Left ventricle myocardium inferior (tissue), 1 donor: Measurements from ENCODE around the gene ELMO1. TPM values are rescaled to one million over a fixed set of nuclear protein-coding genes. Genes with fewer than 3 reads are reported as not detected.

Experiments used
- DNase-seq: peaks from one replicate; pipeline ENCODE4 v3.0.0-alpha.2; 2020
- H3K27ac ChIP-seq: fragments of 200-600 bp; replicated peaks from 2 replicates; pipeline ENCODE4 v1.8.0; 2021
- H3K27me3 ChIP-seq: fragments of 200-600 bp; 2 replicates; pipeline ENCODE4 v1.8.0; 2021; ENCODE audit warnings: low read depth
- H3K36me3 ChIP-seq: fragments of 200-600 bp; 2 replicates; pipeline ENCODE4 v1.8.0; 2021
- H3K4me1 ChIP-seq: fragments of 200-600 bp; 2 replicates; pipeline ENCODE4 v1.8.0; 2021
- H3K4me3 ChIP-seq: fragments of 200-600 bp; 2 replicates; pipeline ENCODE4 v1.8.0; 2021; ENCODE audit warnings: mild to moderate bottlenecking, moderate library complexity
- H3K9me3 ChIP-seq: fragments of 200-600 bp; replicated peaks from 2 replicates; pipeline ENCODE4 v1.8.0; 2021
- CTCF ChIP-seq: fragments of 200-600 bp; IDR thresholded peaks from 2 replicates; pipeline ENCODE4 v1.8.0; 2021; ENCODE audit warnings: antibody characterized with exemption, mild to moderate bottlenecking, borderline replicate concordance
- intact Hi-C: fragments of 100-400 bp; cut with micrococcal nuclease; formaldehyde crosslinking; loops from one replicate; pipeline ENCODE4 v1.11.0; 2022
- total RNA-seq: library from RNA; stranded (reverse); fragmentation: NEBNext Ultra II Directional; extraction: Animal tissue kit (Norgen Biotek cat#: 25700); gene quantifications from one replicate; pipeline ENCODE4 v1.2.1, GENCODE V29; 2021
- donor health status: DM: no; HTN: yes; CAD: no; lungs with severe emphysema.

ELMO1 gene
- total RNA-seq, 1 donor from 2014 or later, result 10.0 TPM

- no peak for TF ChIP-seq CTCF
- DNase-seq, result no peak
- Histone ChIP-seq H3K36me3 (no peaks in the 10 kb centered on the region), H3K9me3 (peaks cover 11% of the 10 kb centered on the region), H3K4me1 (peaks cover 35% of the 10 kb centered on the region), H3K4me3 (no peak overlapping the region), H3K27me3 (no peaks in the 10 kb centered on the region), H3K27ac (no peak overlapping the region)
- intact Hi-C loops, result no loop called here
These were observed 118.7 kb downstream of the ELMO1 start for GRCh38 chr7:37329940-37330339.

- no peak for TF ChIP-seq CTCF
- no peak overlapping the region for H3K27ac ChIP-seq
- H3K36me3 ChIP-seq, result no peaks in the 10 kb centered on the region
- no peak overlapping the region for H3K4me3 ChIP-seq
- H3K9me3 ChIP-seq, result peaks cover 11% of the 10 kb centered on the region
- H3K4me1 ChIP-seq, result peaks cover 18% of the 10 kb centered on the region
- intact Hi-C loops, result no loop called here
- no peaks in the 10 kb centered on the region for H3K27me3 ChIP-seq
- no peak for DNase-seq
These were observed 121.4 kb downstream of the ELMO1 start for GRCh38 chr7:37327288-37327687.

GRCh38 chr7:37323966-37324365, 124.7 kb downstream of the ELMO1 start:
- peaks cover 8% of the 10 kb centered on the region for H3K4me1 ChIP-seq
- H3K9me3 ChIP-seq, result no peaks in the 10 kb centered on the region
- H3K27ac ChIP-seq, result no peak overlapping the region
- DNase-seq, result no peak
- H3K4me3 ChIP-seq, result no peak overlapping the region
- intact Hi-C loops, result no loop called here
- no peaks in the 10 kb centered on the region for H3K36me3 ChIP-seq
- no peaks in the 10 kb centered on the region for H3K27me3 ChIP-seq
- no peak for TF ChIP-seq CTCF

GRCh38 chr7:37322831-37323230, 125.8 kb downstream of the ELMO1 start:
- TF ChIP-seq CTCF, result no peak
- no peak overlapping the region for H3K4me3 ChIP-seq
- H3K9me3 ChIP-seq, result no peaks in the 10 kb centered on the region
- H3K4me1 ChIP-seq, result peaks cover 11% of the 10 kb centered on the region
- intact Hi-C loops, result no loop called here
- no peak overlapping the region for H3K27ac ChIP-seq
- H3K27me3 ChIP-seq, result no peaks in the 10 kb centered on the region
- H3K36me3 ChIP-seq, result no peaks in the 10 kb centered on the region
- DNase-seq, result no peak

- no peak for TF ChIP-seq CTCF
- no peaks in the 10 kb centered on the region for H3K27me3 ChIP-seq
- peaks cover 10% of the 10 kb centered on the region for H3K4me1 ChIP-seq
- H3K4me3 ChIP-seq, result no peak overlapping the region
- H3K36me3 ChIP-seq, result no peaks in the 10 kb centered on the region
- intact Hi-C loops, result no loop called here
- no peak for DNase-seq
- no peaks in the 10 kb centered on the region for H3K9me3 ChIP-seq
- no peak overlapping the region for H3K27ac ChIP-seq
These were observed 127.7 kb downstream of the ELMO1 start for GRCh38 chr7:37320848-37321468.
